ENCODE data around the gene E2F6. TPM values are rescaled to one million over a fixed set of nuclear protein-coding genes. Genes with fewer than 3 reads are reported as not detected.

The E2F6 gene
- polyA plus RNA-seq, 1 of the 3 experiments (the other 2 are of a cell fraction), result 15.3 TPM

GRCh38 chr2:11480406-11480805, 14.4 kb upstream of the E2F6 start:
- H3K27ac ChIP-seq (ENCODE audit: low read depth in 2 of 2, low read length in 1 of 2), result no peak overlapping the region
- no peak overlapping the region for H3K4me3 ChIP-seq (ENCODE audit: low read depth in 2 of 2, low read length in 1 of 2)
- H3K9me2 ChIP-seq, result no peaks in the 10 kb centered on the region
- H3K4me1 ChIP-seq (ENCODE audit: control insufficient read depth in 1 of 2, insufficient read depth in 2 of 2, low read depth in 1 of 2, low read length in 1 of 2), result peaks cover 0 to 6% of the 10 kb centered on the region in 2 experiments; a peak in 1 of 4 replicates
- no peak overlapping the region for H3K4me2 ChIP-seq
- H2AFZ ChIP-seq (ENCODE audit: low read depth), result no peak overlapping the region
- TF ChIP-seq MEF2A (IDR thresholded peaks at IDR 0.05; ENCODE audit: borderline replicate concordance, low read depth) (no peak), ZBTB33 (IDR thresholded peaks at IDR 0.05; ENCODE audit: borderline replicate concordance, low read depth) (no peak), TCF12 (IDR thresholded peaks at IDR 0.05) (no peak), GATA2 (CRISPR knock-in tag; IDR thresholded peaks at IDR 0.05) (no peak), IRF3 (IDR thresholded peaks at IDR 0.05; ENCODE audit: low read depth, low read length) (no peak), MAX (IDR thresholded peaks at IDR 0.05; ENCODE audit: low read depth) (no peak), RAD21 (IDR thresholded peaks at IDR 0.05; ENCODE audit: low read length) (no peak)
- TF ChIP-seq, protein P1, sequence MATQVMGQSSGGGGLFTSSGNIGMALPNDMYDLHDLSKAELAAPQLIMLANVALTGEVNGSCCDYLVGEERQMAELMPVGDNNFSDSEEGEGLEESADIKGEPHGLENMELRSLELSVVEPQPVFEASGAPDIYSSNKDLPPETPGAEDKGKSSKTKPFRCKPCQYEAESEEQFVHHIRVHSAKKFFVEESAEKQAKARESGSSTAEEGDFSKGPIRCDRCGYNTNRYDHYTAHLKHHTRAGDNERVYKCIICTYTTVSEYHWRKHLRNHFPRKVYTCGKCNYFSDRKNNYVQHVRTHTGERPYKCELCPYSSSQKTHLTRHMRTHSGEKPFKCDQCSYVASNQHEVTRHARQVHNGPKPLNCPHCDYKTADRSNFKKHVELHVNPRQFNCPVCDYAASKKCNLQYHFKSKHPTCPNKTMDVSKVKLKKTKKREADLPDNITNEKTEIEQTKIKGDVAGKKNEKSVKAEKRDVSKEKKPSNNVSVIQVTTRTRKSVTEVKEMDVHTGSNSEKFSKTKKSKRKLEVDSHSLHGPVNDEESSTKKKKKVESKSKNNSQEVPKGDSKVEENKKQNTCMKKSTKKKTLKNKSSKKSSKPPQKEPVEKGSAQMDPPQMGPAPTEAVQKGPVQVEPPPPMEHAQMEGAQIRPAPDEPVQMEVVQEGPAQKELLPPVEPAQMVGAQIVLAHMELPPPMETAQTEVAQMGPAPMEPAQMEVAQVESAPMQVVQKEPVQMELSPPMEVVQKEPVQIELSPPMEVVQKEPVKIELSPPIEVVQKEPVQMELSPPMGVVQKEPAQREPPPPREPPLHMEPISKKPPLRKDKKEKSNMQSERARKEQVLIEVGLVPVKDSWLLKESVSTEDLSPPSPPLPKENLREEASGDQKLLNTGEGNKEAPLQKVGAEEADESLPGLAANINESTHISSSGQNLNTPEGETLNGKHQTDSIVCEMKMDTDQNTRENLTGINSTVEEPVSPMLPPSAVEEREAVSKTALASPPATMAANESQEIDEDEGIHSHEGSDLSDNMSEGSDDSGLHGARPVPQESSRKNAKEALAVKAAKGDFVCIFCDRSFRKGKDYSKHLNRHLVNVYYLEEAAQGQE (IDR thresholded peaks at IDR 0.05; ENCODE audit: low read depth, low read length), result no peak
- ChIA-PET POLR2A (interaction anchor here (0.7 kb wide), 1 partner anchor 100 kb away, joined by 7 read pairs; no protein-coding TSS in a partner anchor), CTCF (interaction anchor here (0.6 to 13.2 kb wide), 16 partner anchors 11 to 533 kb away, joined by 3 to 708 read pairs (median 3); partner anchors contain the start of gene E2F6)
- H4K20me1 ChIP-seq (ENCODE audit: insufficient read depth), result no peaks in the 10 kb centered on the region
- H3K9ac ChIP-seq, result no peak overlapping the region
- no peaks in the 10 kb centered on the region for H3F3A ChIP-seq (replicated peaks; ENCODE audit: insufficient read depth)
- WGBS (ENCODE audit: low lambda C conversion rate), result 71% methylated on average over 4 of the region's 4 CpGs
- no peaks in the 10 kb centered on the region for H3K9me3 ChIP-seq
- no peaks in the 10 kb centered on the region for H3K36me3 ChIP-seq (replicated peaks in 1 of 2; ENCODE audit: control insufficient read depth in 1 of 2, insufficient read depth in 2 of 2, low read length in 1 of 2)
- H3K79me2 ChIP-seq (ENCODE audit: insufficient read depth), result no peaks in the 10 kb centered on the region
- no peak for DNase-seq
- peaks cover 2% of the 10 kb centered on the region; the same call in 1 of the 2 replicates for H3K27me3 ChIP-seq (ENCODE audit: insufficient read depth)

All from SK-N-SH (cell line).